Fibroblast of lung (primary cell): ENCODE measurements around the gene ZNF365. TPM values are rescaled to one million over a fixed set of nuclear protein-coding genes. Genes with fewer than 3 reads are reported as not detected.

ENCODE experiments used
- DNase-seq, 2 donors: peaks; one replicate each; pipeline versions ENCODE4 v3.0.0 to v3.0.0-alpha.2; 2010; ENCODE audit warnings: low read depth in 2 of 2
- H2AFZ ChIP-seq: 2 replicates; pipeline ENCODE4 v1.5.1; 2012; ENCODE audit warnings: low read length, control low read depth, inconsistent platforms
- H3K27ac ChIP-seq: 2 replicates; pipeline ENCODE4 v1.5.1; 2011; ENCODE audit warnings: low read length, control low read depth; ENCODE audit not compliant: insufficient read depth
- H3K27me3 ChIP-seq: 2 replicates; pipeline ENCODE4 v1.5.1; 2011; ENCODE audit warnings: mild to moderate bottlenecking, low read length; ENCODE audit not compliant: control insufficient read depth, insufficient read depth
- H3K36me3 ChIP-seq: 2 replicates; pipeline ENCODE4 v1.5.1; 2011; ENCODE audit warnings: low read length; ENCODE audit not compliant: control insufficient read depth, insufficient read depth
- H3K4me1 ChIP-seq: 2 replicates; pipeline ENCODE4 v1.5.1; 2011; ENCODE audit warnings: low read length; ENCODE audit not compliant: control insufficient read depth, insufficient read depth; ENCODE audit errors: extremely low read depth
- H3K4me2 ChIP-seq: 2 replicates; pipeline ENCODE4 v1.5.1; 2011; ENCODE audit warnings: low read length, control low read depth; ENCODE audit not compliant: insufficient read depth; ENCODE audit errors: extremely low read depth
- H3K4me3 ChIP-seq, 4 experiments: fragments of 200-600 bp in 1 of 4; sonication (generic) in 1 of 4; replicated peaks in 1 of 4; 2 replicates each; pipeline ENCODE4 v1.5.1; 2011 to 2016; ENCODE audit warnings: low read length in 4 of 4, low read depth in 3 of 4, mild to moderate bottlenecking in 3 of 4, control low read depth in 2 of 4, inconsistent platforms in 1 of 4, mixed read lengths in 1 of 4; ENCODE audit not compliant: insufficient read depth in 1 of 4; ENCODE audit errors: control extremely low read depth in 1 of 4
- H3K79me2 ChIP-seq: 2 replicates; pipeline ENCODE4 v1.5.1; 2012; ENCODE audit warnings: mild to moderate bottlenecking, low read length, inconsistent platforms; ENCODE audit not compliant: control insufficient read depth, insufficient read depth
- H3K9ac ChIP-seq: 2 replicates; pipeline ENCODE4 v1.5.1; 2011; ENCODE audit warnings: mild to moderate bottlenecking, low read length, control low read depth; ENCODE audit not compliant: insufficient read depth
- H3K9me3 ChIP-seq: 2 replicates; pipeline ENCODE4 v1.5.1; 2012; ENCODE audit warnings: low read depth, low read length; ENCODE audit not compliant: control insufficient read depth, insufficient read depth
- H4K20me1 ChIP-seq: 2 replicates; pipeline ENCODE4 v1.5.1; 2011; ENCODE audit warnings: low read length; ENCODE audit not compliant: control insufficient read depth, insufficient read depth; ENCODE audit errors: extremely low read depth
- EZH2 ChIP-seq: IDR thresholded peaks from 2 replicates; pipeline ENCODE4 v1.5.1; 2012; ENCODE audit warnings: low read length, control low read depth, mild to moderate bottlenecking; ENCODE audit errors: missing control alignments
- polyA plus RNA-seq, 2 donors: library from polyadenylated mRNA; depleted of rRNA in 1 of 2; stranded (reverse) in 1 of 2; unstranded in 1 of 2; fragments of >200 nt; gene quantifications; 2 replicates each; pipeline ENCODE4 v1.2.1, GENCODE V29; 2011 to 2012; ENCODE audit warnings: missing spikeins in 1 of 2
- total RNA-seq: library from RNA; depleted of rRNA; stranded (reverse); fragments of >200 nt; gene quantifications from 2 replicates; pipeline ENCODE4 v1.2.1, GENCODE V29; 2014
- TF ChIP-seq, protein P1 (sequence below), 2 donors: IDR thresholded peaks in 1 of 2; conservative IDR thresholded peaks in 1 of 2; 1 replicate in 1 of 2; 2 replicates in 1 of 2; pipeline ENCODE4 v1.5.1; 2011 to 2012; ENCODE audit warnings: low read length in 2 of 2, control low read depth in 1 of 2, inconsistent platforms in 1 of 2, low read depth in 1 of 2, mild to moderate bottlenecking in 1 of 2

The ZNF365 gene
- total and polyA plus RNA-seq, 2 donors (not counting 1 experiment from before 2014, with no cell fraction given): 1.2 to 5.8 TPM

GRCh38 chr10:62341419-62341818, 32.8 kb upstream of the ZNF365 start:
- H3K9ac ChIP-seq: no peak overlapping the region
- H3K36me3 ChIP-seq: no peaks in the 10 kb centered on the region
- no peak for TF ChIP-seq EZH2
- TF ChIP-seq, protein P1, sequence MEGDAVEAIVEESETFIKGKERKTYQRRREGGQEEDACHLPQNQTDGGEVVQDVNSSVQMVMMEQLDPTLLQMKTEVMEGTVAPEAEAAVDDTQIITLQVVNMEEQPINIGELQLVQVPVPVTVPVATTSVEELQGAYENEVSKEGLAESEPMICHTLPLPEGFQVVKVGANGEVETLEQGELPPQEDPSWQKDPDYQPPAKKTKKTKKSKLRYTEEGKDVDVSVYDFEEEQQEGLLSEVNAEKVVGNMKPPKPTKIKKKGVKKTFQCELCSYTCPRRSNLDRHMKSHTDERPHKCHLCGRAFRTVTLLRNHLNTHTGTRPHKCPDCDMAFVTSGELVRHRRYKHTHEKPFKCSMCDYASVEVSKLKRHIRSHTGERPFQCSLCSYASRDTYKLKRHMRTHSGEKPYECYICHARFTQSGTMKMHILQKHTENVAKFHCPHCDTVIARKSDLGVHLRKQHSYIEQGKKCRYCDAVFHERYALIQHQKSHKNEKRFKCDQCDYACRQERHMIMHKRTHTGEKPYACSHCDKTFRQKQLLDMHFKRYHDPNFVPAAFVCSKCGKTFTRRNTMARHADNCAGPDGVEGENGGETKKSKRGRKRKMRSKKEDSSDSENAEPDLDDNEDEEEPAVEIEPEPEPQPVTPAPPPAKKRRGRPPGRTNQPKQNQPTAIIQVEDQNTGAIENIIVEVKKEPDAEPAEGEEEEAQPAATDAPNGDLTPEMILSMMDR (conservative IDR thresholded peaks at IDR 0.05 in 1 of 2, IDR thresholded peaks at IDR 0.05 in 1 of 2; ENCODE audit: low read depth in 1 of 2, low read length in 2 of 2): no peak
- peak; percentile 3 to 12 for DNase-seq
- no peak overlapping the region for H2AFZ ChIP-seq
- no peak overlapping the region for H3K27ac ChIP-seq
- no peak overlapping the region for H3K4me2 ChIP-seq
- no peaks in the 10 kb centered on the region for H3K4me1 ChIP-seq
- H3K79me2 ChIP-seq: no peaks in the 10 kb centered on the region
- H4K20me1 ChIP-seq: no peaks in the 10 kb centered on the region
- no peak overlapping the region for H3K4me3 ChIP-seq
- no peaks in the 10 kb centered on the region for H3K9me3 ChIP-seq
- no peaks in the 10 kb centered on the region for H3K27me3 ChIP-seq

GRCh38 chr10:62343000-62343399, 31.2 kb upstream of the ZNF365 start:
- H4K20me1 ChIP-seq: no peaks in the 10 kb centered on the region
- no peak overlapping the region for H3K4me3 ChIP-seq
- no peak overlapping the region for H3K9ac ChIP-seq
- H3K4me2 ChIP-seq: no peak overlapping the region
- DNase-seq: no peak
- H2AFZ ChIP-seq: no peak overlapping the region
- H3K79me2 ChIP-seq: no peaks in the 10 kb centered on the region
- TF ChIP-seq EZH2: no peak
- TF ChIP-seq, protein P1 (conservative IDR thresholded peaks at IDR 0.05 in 1 of 2, IDR thresholded peaks at IDR 0.05 in 1 of 2; ENCODE audit: low read depth in 1 of 2, low read length in 2 of 2): no peak
- H3K27ac ChIP-seq: no peak overlapping the region
- no peaks in the 10 kb centered on the region for H3K27me3 ChIP-seq
- no peaks in the 10 kb centered on the region for H3K4me1 ChIP-seq
- H3K36me3 ChIP-seq: no peaks in the 10 kb centered on the region
- no peaks in the 10 kb centered on the region for H3K9me3 ChIP-seq

- Histone ChIP-seq H3K9me3 (no peaks in the 10 kb centered on the region), H2AFZ (no peak overlapping the region), H3K27me3 (no peaks in the 10 kb centered on the region), H4K20me1 (no peaks in the 10 kb centered on the region), H3K9ac (no peak overlapping the region), H3K4me2 (no peak overlapping the region), H3K4me1 (no peaks in the 10 kb centered on the region), H3K27ac (no peak overlapping the region), H3K36me3 (no peaks in the 10 kb centered on the region), H3K79me2 (no peaks in the 10 kb centered on the region), H3K4me3 (no peak overlapping the region)
- DNase-seq: no peak
- TF ChIP-seq, protein P1 (conservative IDR thresholded peaks at IDR 0.05 in 1 of 2, IDR thresholded peaks at IDR 0.05 in 1 of 2; ENCODE audit: low read depth in 1 of 2, low read length in 2 of 2): no peak
- no peak for TF ChIP-seq EZH2
These were observed 26.1 kb upstream of the ZNF365 start for GRCh38 chr10:62348029-62348428.
